LNCaP clone FGC (cell line): ENCODE measurements around the gene ARID1B.

Experiments used
- DNase-seq: peaks from one replicate; pipeline ENCODE4 v3.0.0-alpha.2; 2011; ENCODE audit warnings: low read depth
- H3K4me3 ChIP-seq: 2 replicates; pipeline ENCODE4 v1.5.1; 2011; ENCODE audit warnings: mild to moderate bottlenecking, low read depth, low read length, control low read depth
- TF ChIP-seq, protein P1 (sequence below): IDR thresholded peaks from 2 replicates; pipeline ENCODE4 v1.5.1; 2012; ENCODE audit warnings: mild to moderate bottlenecking; ENCODE audit not compliant: control insufficient read depth, insufficient read depth; ENCODE audit errors: extremely low read depth

The ARID1B gene

DNA sequence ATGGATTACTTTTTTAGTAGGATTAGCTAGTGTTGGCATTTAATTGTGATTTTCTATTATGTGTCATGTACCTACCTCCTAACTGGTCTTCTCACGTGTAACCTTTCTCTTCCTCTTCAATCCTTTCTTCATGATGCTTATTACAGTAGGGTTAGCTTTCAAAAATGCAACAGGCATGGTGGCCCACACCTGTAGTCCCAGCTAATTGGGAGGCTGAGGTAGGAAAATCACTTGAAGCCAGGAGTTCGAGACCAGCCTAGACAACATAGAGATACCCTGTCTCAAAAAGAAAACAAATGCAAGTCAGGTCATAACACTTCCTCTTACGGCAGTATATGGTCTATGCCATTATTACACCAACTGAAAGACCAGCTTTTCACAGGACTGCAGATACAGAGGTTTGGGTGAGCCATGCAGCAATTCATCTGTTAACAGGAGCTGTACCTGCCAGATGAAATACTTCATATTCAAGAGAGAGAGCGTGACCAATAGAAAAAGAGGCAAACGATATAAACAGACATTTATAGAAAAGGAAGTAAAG lies 351.1 kb downstream of the ARID1B start:
- TF ChIP-seq, protein P1, sequence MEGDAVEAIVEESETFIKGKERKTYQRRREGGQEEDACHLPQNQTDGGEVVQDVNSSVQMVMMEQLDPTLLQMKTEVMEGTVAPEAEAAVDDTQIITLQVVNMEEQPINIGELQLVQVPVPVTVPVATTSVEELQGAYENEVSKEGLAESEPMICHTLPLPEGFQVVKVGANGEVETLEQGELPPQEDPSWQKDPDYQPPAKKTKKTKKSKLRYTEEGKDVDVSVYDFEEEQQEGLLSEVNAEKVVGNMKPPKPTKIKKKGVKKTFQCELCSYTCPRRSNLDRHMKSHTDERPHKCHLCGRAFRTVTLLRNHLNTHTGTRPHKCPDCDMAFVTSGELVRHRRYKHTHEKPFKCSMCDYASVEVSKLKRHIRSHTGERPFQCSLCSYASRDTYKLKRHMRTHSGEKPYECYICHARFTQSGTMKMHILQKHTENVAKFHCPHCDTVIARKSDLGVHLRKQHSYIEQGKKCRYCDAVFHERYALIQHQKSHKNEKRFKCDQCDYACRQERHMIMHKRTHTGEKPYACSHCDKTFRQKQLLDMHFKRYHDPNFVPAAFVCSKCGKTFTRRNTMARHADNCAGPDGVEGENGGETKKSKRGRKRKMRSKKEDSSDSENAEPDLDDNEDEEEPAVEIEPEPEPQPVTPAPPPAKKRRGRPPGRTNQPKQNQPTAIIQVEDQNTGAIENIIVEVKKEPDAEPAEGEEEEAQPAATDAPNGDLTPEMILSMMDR, result no peak
- H3K4me3 ChIP-seq, result no peak overlapping the region
- DNase-seq, result no peak

DNA sequence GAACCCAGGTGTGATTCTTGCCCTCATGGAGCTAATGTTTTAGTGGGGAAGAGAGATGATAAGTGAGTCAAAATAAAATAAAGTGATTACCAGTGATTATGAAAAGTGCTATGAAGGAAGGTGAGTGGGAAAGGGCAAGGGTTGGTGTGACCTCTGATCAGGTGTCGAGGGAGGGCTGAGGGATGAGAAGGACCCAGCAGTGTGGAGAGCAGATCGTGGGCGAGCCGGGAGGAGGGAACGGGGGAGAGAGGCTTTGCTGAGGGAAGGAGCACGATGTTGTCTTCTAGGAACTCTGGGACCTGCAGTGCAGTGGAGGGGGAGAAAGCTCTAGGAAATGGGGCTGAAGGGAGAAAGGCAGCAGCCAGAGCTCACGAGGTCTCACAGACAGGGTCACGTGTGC lies 354.1 kb downstream of the ARID1B start:
- TF ChIP-seq, protein P1, result no peak

DNA sequence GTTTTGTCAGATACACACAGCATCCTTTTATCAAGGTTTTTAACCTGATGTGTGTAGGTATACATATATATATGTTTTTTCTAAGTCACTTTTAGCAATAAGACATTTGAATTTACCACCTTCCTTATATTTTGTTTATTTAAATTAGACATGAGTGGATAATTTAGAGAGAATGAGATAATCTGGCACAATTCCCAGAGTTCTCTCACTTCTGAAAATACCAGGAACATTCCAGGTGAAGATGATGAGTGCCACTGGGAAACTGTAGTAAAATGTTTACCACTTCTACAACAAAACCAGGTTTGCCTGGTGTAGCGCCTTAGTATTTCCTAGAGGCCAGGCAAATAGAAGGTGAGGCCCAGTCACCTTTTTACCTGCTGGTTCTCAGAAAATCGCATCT lies 356.7 kb downstream of the ARID1B start:
- H3K4me3 ChIP-seq, result no peak overlapping the region
- DNase-seq, result peak; percentile 11

More for the DNA sequence above, 354.1 kb downstream of the ARID1B start:
- no peak for DNase-seq
- no peak overlapping the region for H3K4me3 ChIP-seq

DNA sequence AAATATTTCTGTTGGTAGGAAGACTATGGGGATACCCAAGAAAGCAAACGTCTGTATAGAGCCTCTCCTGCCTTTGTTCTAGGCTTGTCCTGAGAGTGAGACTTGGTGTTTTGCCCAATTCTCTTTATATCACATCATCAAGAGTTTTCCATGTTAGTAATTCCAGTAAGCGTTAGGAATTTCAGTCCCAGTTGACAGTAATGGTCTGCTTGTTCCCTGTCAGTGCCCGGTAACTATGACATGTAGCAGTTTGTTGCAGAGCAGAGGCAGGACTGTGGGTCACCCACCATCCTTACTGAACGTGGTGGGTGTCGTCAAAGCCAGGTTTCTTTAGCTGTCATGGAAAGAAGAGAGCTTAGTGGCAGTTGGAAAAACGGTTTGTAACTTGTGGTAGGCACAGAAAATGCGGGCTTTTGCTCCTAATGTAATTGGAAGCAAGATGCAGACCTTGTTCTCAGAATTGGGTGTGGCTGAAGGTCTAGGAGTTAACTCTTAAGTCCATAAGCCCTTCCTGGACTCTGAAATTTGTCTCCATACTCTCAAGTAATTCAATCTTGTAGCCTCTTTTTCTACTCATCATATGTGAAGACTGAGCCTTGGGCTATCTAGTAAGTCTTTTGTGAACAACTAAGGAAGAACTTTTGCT lies 357.3 kb downstream of the ARID1B start:
- TF ChIP-seq, protein P1, result no peak
- no peak overlapping the region for H3K4me3 ChIP-seq
- no peak for DNase-seq

More for the DNA sequence above, 356.7 kb downstream of the ARID1B start:
- TF ChIP-seq, protein P1, result no peak

DNA sequence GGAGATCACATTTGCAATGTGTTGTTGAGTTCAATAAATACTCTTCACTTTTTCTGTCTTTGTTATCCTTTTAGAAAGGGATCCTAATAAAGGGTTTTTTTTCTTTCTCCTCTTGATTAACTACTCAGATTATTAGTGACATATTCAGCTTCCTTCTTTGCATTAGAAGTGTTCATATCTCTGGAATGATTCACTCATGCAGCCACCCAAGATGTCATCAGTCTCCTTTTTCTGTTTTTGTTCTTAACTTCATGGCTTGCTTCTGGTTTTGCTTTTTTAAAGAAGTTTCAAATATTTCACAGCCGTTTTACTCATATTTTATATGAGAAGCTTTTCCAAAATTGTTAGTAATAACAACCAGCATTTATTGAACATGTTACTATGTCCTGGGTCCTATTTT lies 358.5 kb downstream of the ARID1B start:
- DNase-seq, result no peak
- TF ChIP-seq, protein P1, result no peak
- no peak overlapping the region for H3K4me3 ChIP-seq

DNA sequence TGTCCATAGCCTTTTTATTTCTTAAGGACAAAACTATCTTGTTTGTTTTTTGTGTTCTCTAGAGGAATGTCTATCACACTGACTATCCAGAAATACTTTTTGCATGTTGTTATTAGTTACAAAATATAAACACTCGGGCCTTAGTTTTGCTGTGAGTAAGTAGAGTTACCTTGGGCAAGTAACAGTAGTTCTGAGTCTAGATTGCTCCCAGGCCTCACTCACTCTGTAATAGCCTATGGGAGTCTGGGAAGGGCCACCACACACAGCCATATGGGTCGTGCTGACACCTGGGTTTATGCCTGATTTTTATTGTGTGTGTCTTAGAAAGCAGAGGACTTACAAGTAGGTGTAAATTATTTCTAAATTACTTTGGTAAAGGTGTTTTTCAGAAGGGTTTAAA lies 360.3 kb downstream of the ARID1B start:
- no peak for DNase-seq
- TF ChIP-seq, protein P1, result no peak
- H3K4me3 ChIP-seq, result no peak overlapping the region
